Measurements from ENCODE around the gene CCBE1.
"Not testable (repeated sequence)": the region's sequence is repeated elsewhere in the genome, so short reads cannot be mapped to it uniquely, and the experiment has no call there.

CCBE1 gene

DNA sequence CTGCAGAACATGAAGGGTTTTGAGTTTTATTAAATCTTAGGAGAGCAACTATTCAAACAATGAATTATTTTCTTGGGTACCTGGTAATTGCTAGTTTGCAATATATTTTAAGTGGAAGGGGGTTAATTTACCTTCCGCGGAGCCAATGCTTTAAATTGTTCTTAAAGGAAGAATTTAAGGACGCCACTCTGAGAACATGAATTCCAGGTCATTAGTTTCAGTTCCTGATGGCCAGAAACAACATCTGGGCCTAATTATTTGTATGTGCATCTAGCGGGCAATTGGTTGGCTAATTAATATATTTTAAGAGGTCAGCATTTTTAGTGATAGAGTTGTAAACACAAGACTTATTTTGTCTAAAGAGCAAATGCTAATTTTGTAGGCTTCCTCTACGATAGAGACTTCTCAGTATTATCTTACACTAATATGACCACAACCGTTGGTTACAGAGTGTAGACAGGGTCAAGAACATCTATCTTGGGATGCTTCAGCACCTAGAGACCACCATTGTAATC, 40.8 kb downstream of the CCBE1 start:
- no peak for DNase-seq (ENCODE audit: low read depth in 2 of 2)

DNA sequence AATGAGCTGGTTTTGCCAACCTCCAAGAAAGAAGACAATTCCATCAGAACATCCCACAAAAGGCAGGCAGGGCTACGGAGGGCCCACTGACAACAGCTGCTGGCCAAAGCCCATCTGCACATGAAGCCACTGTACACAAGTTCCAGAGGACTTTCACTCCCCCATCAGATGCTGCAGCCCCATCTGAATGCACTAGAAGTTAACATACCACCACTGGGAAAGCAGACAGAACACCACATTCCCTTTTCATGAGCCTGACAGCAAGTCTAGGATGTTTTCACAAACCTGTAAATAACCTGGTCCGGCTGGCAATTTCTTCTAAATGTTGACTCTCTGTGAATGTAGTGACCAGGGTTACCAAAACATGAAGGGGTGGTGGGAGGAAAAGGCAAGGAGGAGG, 41.5 kb downstream of the CCBE1 start:
- no peak for DNase-seq (ENCODE audit: low read depth in 2 of 2)

- no peak for DNase-seq (ENCODE audit: low read depth in 2 of 2)
These were observed 46.2 kb downstream of the CCBE1 start for GRCh38 chr18:59651071-59651470.

- no peak for DNase-seq (ENCODE audit: low read depth in 2 of 2)
These were observed 46.9 kb downstream of the CCBE1 start for GRCh38 chr18:59650266-59650820.

- DNase-seq (ENCODE audit: low read depth in 2 of 2), result no peak
These were observed 47.6 kb downstream of the CCBE1 start for GRCh38 chr18:59649591-59649990.

GRCh38 chr18:59648469-59648868, 48.8 kb downstream of the CCBE1 start:
- not testable (repeated sequence) for DNase-seq (ENCODE audit: low read depth in 2 of 2)

DNA sequence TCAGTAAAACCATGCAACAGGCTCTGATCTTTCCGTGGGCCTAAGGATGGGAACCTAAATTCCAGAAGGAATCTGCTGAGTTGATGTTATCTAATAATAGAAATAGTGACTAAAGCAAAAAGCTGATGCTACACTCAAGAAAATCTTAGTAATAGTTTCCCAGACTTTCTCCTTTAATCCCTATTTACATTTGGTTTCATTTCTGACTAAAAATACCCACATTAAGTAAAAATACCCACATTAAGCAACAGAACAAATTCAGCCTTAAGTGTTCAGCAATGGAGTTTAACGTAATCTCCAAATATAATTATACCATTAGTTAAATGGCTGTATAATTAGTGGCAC, 50.3 kb downstream of the CCBE1 start:
- no peak for DNase-seq (ENCODE audit: low read depth in 2 of 2)

GRCh38 chr18:59646228-59646962, 50.8 kb downstream of the CCBE1 start:
- no peak for DNase-seq (ENCODE audit: low read depth in 2 of 2)

DNA sequence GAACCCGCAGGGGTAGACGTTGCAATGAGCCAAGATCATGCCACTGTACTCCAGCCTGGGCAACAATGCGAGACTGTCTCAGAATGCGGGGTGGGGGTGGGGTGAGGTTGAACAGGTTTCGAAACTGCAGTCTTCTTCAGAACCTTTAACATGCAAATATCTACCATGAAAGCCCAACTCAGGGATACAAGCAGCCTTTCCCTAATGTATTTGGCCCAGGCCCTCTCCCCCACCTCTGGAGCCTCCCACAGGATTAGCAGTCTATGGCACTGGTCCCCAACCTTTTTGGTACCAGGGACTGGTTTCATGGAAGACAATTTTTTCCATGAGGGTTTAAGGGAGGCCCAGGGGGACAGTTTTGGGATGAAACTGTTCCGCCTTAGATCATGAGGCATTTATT, 53.5 kb downstream of the CCBE1 start:
- no peak for DNase-seq (ENCODE audit: low read depth in 2 of 2)

DNA sequence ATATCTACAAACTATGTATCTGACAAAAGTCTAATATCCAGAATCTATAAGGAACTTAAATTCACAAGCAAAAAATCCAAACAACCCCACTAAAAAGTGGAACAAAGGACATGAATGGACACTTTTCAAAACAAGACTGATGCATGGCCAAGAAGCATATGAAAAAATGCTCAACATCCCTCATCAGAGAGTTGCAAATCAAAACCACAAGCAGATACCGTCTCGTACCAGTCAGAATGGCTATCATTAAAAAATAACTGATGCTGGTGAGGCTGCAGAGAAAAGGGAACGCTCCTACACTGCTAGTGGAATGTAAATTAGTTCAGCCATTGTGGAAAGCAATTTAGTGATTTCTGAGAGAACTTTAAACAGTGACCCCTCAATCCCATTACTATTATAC, 56.5 kb downstream of the CCBE1 start:
- no peak for DNase-seq (ENCODE audit: low read depth in 2 of 2)

- no peak for DNase-seq (ENCODE audit: low read depth in 2 of 2)
These were observed 57.4 kb downstream of the CCBE1 start for GRCh38 chr18:59639821-59640220.

- no peak for DNase-seq (ENCODE audit: low read depth in 2 of 2)
These were observed 58.1 kb downstream of the CCBE1 start for GRCh38 chr18:59639136-59639535.

DNA sequence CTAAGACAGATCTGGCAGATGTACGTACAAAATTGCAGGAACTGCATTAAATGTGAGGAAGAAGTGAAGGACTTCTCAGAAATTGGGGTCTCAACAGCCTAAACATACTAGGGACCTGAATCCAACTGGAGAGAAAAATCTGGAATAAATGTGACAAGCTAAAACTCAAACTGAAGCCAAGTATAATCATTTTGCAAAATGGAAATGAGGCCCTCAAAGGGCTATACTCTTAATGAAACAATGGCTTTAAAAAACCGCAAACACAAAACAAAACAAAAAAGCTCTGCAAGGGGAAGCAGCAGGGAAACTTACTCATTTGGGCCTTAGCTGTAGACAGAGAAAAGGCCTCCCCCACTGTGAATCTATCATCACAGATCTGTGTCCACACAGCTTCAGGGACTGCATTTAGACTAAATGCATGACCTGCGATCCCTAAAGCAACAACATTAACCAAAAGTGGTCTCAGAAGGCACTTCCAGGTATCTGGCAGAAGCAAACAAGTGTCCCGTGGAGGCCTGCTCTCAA, 63.2 kb downstream of the CCBE1 start:
- DNase-seq (ENCODE audit: low read depth in 2 of 2), result no peak

DNA sequence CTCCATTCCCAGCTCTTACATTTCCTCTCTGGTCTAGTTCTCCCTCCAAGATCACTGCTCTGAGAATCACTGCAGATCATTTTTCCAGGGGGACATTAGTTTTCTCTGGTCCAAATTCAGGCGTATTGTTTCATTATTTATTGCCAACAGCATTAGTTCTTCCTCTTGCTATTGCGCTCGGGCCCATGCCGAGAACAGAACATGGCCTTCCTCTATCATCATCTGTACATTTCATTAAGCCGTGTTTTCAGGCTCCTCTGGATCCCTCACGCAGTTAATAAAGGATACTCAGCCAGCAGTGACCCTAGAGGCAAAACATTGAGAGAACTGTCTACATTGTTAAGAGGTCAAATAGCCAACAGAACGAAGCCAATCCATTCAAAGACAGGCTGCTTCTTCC, 63.9 kb downstream of the CCBE1 start:
- no peak for DNase-seq (ENCODE audit: low read depth in 2 of 2)

GRCh38 chr18:59631583-59632181, 65.5 kb downstream of the CCBE1 start:
- no peak for DNase-seq (ENCODE audit: low read depth in 2 of 2)

DNA sequence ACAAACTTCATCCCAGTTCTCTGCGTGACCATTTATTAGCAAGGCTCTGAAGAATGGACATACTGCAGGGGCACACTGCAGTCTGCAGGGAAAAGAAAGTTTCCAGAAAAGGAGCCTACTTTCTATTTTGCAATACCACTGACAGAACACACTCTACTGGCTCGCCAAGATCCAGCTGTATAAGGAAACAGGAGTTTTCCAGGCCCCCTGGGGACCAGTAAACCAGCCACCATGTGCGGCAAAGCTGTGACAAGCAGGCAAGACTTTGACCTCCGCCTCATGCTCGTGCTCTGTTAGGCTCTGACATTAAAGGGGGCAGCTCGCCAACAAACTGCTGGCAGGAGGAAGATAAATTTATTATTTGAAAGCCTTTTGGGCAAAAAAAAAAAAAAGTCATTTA, 67.3 kb downstream of the CCBE1 start:
- DNase-seq (ENCODE audit: low read depth in 2 of 2), result no peak

DNA sequence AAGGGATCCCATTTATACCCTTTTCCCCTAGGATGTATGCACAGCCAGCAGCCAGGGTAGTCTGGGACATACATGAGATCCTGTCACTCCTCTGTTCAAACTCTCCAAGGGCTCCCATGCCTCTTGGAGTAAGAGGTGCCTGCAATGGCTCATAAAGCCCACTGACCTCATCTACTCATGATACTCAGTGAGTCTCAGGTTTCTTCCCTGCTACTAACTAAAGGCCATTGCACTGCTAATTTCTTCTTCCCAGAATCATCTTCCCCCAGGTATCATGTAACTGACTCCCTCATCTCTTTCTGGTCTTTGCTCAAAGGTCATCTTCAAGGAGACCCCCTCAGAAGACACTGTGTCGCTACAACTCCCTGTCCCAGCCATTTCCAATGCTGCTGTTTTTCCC, 68.2 kb downstream of the CCBE1 start:
- DNase-seq (ENCODE audit: low read depth in 2 of 2), result no peak

- no peak for DNase-seq (ENCODE audit: low read depth in 2 of 2)
These were observed 69.8 kb downstream of the CCBE1 start for GRCh38 chr18:59627414-59627813.

GRCh38 chr18:59624369-59624765, 72.9 kb downstream of the CCBE1 start:
- no peak for DNase-seq (ENCODE audit: low read depth in 2 of 2)

GRCh38 chr18:59623456-59624368, 73.5 kb downstream of the CCBE1 start:
- DNase-seq (ENCODE audit: low read depth in 2 of 2), result no peak

DNA sequence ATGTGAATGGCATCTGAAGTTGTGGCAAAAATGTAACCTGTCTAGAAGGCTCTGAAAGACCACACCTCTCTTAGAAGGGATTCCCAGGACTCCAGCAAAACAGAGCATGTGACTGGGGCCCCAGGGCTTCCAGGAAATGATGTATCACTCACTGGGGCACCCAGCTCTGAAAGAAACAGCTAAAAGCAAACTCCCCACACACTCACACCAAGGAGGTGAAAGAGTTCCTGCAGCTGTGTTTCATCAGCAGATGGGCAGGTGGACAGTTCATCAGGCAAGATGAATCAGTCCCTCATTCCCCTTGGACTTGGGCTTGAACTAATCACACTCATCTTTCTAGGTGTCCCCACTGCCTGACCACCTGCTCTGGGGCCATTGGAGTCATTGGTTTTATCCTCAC, 76.2 kb downstream of the CCBE1 start:
- no peak for DNase-seq (ENCODE audit: low read depth in 2 of 2)

- no peak for DNase-seq (ENCODE audit: low read depth in 2 of 2)
These were observed 76.8 kb downstream of the CCBE1 start for GRCh38 chr18:59620381-59620780.

All from stimulated activated CD8-positive, alpha-beta memory T cell treated with anti-CD3 and anti-CD28 coated beads, Interleukin-15, amount 100 ng/mL, for 48 hours (primary cell).